ACHN (cell line): ENCODE measurements around the gene PNMT.

Source experiments
- DNase-seq: peaks from one replicate; pipeline ENCODE4 v3.0.0-alpha.2; 2015
- in situ Hi-C: cut with HindIII; loops from 2 replicates; pipeline ENCODE4 v1.10.0; 2017; ENCODE audit warnings: low sequenced_read_pairs, low pct_ligation_motif_present, low pct_unique_long_range_greater_than_20kb

Gene PNMT

DNA sequence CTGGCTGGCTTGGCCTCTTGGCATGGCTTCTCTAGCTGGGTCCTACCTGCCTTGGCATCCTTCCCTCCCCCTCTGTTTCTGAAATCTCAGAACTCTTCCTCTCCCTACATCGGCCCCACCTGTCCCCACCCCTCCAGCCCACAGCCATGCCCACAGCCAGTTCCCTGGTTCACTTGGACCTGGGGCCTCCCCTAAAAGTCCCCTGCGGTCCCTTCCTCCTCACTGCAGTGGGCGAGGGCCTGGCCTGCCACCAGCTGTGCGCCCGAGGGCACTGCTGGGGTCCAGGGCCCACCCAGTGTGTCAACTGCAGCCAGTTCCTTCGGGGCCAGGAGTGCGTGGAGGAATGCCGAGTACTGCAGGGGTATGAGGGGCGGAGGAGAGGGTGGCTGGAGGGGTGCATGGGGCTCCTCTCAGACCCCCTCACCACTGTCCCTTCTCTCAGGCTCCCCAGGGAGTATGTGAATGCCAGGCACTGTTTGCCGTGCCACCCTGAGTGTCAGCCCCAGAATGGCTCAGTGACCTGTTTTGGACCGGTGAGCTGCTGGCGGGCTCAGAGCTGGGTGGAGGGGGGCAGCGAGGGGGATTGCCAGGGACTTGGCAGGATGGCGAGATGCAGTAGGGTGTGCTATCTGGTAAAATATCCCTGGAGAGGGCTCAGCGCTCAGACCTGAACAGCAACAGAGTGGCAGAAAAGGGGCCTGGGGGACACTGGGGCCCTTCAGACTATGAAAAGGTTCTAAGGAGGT is 48.0 kb downstream of the PNMT start:
- DNase-seq, result no peak
- in situ Hi-C loops, result no loop called here

DNA sequence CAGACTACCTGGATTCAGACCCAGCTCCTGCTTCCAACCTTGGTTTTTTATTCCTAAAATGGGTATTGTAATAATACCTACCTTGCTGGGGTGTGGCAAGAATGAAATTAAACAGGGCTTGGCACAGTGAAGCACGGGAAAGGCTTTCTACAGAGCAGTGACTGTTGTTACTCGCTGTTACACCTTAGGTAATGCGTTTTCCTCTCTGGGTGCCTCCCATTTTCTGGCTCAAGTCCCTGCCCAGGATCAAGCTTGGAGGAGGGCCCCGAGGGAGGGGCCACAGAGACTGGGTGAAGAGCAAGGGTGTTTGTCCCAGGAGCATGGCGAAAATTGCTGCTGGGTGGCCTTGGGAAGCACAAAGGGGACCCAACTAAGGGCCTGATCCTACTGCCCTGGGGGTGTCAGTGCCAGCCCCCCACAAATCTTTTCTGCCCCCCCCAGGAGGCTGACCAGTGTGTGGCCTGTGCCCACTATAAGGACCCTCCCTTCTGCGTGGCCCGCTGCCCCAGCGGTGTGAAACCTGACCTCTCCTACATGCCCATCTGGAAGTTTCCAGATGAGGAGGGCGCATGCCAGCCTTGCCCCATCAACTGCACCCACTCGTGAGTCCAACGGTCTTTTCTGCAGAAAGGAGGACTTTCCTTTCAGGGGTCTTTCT is 48.8 kb downstream of the PNMT start:
- no peak for DNase-seq
- in situ Hi-C loops, result no loop called here

DNA sequence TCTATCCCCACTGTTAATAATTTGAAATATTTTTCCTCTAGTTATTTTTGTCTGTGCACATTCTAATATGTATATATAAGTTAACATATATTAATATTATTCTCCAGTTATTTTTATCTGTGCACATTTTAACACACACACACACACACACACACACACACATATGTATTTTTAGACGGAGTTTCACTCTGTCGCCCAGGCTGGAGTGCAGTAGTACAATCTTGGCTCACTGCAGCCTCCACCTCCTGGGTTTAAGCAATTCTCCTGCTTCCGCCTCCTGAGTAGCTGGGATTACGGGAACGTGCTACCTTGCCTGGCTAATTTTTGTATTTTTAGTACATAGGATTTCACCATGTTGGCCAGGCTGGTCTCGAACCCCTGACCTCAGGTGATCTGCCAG is 49.4 kb downstream of the PNMT start:
- in situ Hi-C loops, result no loop called here
- no peak for DNase-seq

DNA sequence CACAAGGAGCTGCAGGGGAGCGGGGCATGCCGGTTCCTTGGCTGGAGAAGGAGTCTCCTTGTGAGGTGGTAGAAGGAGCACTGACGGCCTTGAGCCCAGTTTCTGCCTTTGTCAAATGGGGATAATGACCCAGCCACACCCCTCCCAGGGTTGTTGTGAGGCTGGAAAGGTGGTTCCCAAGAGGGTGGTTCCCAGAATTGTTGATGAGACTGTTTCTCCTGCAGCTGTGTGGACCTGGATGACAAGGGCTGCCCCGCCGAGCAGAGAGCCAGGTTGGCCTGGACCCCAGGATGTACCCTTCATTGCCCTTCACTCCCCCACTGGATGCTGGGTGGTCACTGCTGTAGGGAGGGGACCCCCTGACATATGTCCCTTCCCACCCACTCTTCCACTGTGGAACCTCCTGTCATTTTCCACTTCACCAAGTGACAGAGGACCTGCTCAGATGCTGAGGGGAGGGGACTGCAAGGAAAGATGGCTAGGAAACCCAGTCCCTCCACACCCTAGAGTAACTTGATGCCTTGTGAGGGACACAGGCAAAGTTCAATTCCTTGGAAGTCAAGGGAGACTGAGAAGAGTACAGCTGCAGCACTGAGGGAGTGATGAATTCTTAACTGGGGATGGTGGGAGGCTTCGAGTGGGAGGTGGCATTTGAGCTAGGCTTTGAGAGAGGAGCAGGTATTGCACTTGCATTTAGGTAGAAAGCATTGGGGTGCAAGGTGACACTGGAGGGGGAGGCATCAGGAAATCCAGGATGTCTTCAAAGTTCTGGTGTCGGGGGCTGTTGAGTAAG is 51.5 kb downstream of the PNMT start:
- in situ Hi-C loops, result no loop called here
- DNase-seq, result no peak
